Neural progenitor cell (in vitro differentiated cells): ENCODE measurements around the gene LINGO3. TPM values are rescaled to one million over a fixed set of nuclear protein-coding genes. Genes with fewer than 3 reads are reported as not detected.

Source experiments
- DNase-seq: peaks from one replicate; pipeline ENCODE4 v3.0.0-alpha.2; 2016; ENCODE audit warnings: low spot score
- H2AFZ ChIP-seq: fragments of 200-600 bp; sonication (generic); replicated peaks from 2 replicates; pipeline ENCODE4 v1.6.1; 2016; ENCODE audit warnings: antibody characterized with exemption
- H3F3A ChIP-seq: fragments of 200-600 bp; sonication (generic); 2 replicates; pipeline ENCODE4 v1.6.1; 2016; ENCODE audit warnings: antibody characterized with exemption, low read depth
- H3K27ac ChIP-seq: fragments of 200-600 bp; sonication (generic); 2 replicates; pipeline ENCODE4 v1.5.1; 2016; ENCODE audit warnings: mild to moderate bottlenecking
- H3K27me3 ChIP-seq: fragments of 200-600 bp; sonication (generic); 2 replicates; pipeline ENCODE4 v1.6.1; 2016; ENCODE audit warnings: mild to moderate bottlenecking, moderate library complexity
- H3K36me3 ChIP-seq: fragments of 200-600 bp; sonication (generic); 2 replicates; pipeline ENCODE4 v1.5.1; 2016
- H3K4me1 ChIP-seq: fragments of 200-600 bp; sonication (generic); 2 replicates; pipeline ENCODE4 v1.6.1; 2016; ENCODE audit warnings: mixed run types
- H3K4me2 ChIP-seq: fragments of 200-600 bp; sonication (generic); 2 replicates; pipeline ENCODE4 v1.6.1; 2016
- H3K4me3 ChIP-seq: fragments of 200-600 bp; sonication (generic); 2 replicates; pipeline ENCODE4 v1.5.1; 2016
- H3K79me2 ChIP-seq: fragments of 200-600 bp; sonication (generic); 2 replicates; pipeline ENCODE4 v1.6.1; 2016; ENCODE audit warnings: low read depth
- H3K9ac ChIP-seq: fragments of 200-600 bp; sonication (generic); 2 replicates; pipeline ENCODE4 v1.6.1; 2016
- H3K9me3 ChIP-seq: fragments of 200-600 bp; sonication (generic); 2 replicates; pipeline ENCODE4 v1.5.1; 2016; ENCODE audit warnings: low read depth
- H4K20me1 ChIP-seq: fragments of 200-600 bp; sonication (generic); 2 replicates; pipeline ENCODE4 v1.6.1; 2016; ENCODE audit warnings: low read depth
- H3K27ac Mint-ChIP-seq: 3 replicates; pipeline ENCODE4 v1.8.0; 2021; ENCODE audit warnings: mixed read lengths
- H3K27me3 Mint-ChIP-seq: 2 replicates; pipeline ENCODE4 v1.8.0; 2022; ENCODE audit warnings: low read depth, mild to moderate bottlenecking, inconsistent platforms, moderate library complexity, mixed read lengths; ENCODE audit not compliant: insufficient read depth
- H3K36me3 Mint-ChIP-seq: 3 replicates; pipeline ENCODE4 v1.8.0; 2021; ENCODE audit warnings: mixed read lengths
- H3K4me1 Mint-ChIP-seq: 3 replicates; pipeline ENCODE4 v1.8.0; 2021; ENCODE audit warnings: mixed read lengths
- H3K4me3 Mint-ChIP-seq: 3 replicates; pipeline ENCODE4 v1.8.0; 2021; ENCODE audit warnings: mild to moderate bottlenecking, moderate library complexity, mixed read lengths
- H3K9me3 Mint-ChIP-seq: 3 replicates; pipeline ENCODE4 v1.8.0; 2020; ENCODE audit warnings: mixed read lengths
- EZH2 ChIP-seq: fragments of 200-600 bp; sonication (generic); IDR thresholded peaks from 2 replicates; pipeline ENCODE4 v1.6.1; 2017; ENCODE audit warnings: antibody characterized with exemption, mild to moderate bottlenecking, moderate library complexity
- EZH2phosphoT487 ChIP-seq: fragments of 200-600 bp; sonication (generic); IDR thresholded peaks from 2 replicates; pipeline ENCODE4 v1.6.1; 2017; ENCODE audit warnings: antibody characterized with exemption
- total RNA-seq: library from RNA; depleted of rRNA; stranded (reverse); fragments of >200 nt; gene quantifications from 2 replicates; pipeline ENCODE4 v1.2.3, GENCODE V29; 2015; ENCODE audit warnings: low replicate concordance
- TF ChIP-seq, protein P1 (sequence below): fragments of 200-600 bp; sonication (generic); IDR thresholded peaks from 2 replicates; pipeline ENCODE4 v1.5.1; 2017; ENCODE audit warnings: antibody characterized with exemption, mild to moderate bottlenecking

Gene LINGO3
- total RNA-seq, 1 donor from 2014 or later: not detected

DNA sequence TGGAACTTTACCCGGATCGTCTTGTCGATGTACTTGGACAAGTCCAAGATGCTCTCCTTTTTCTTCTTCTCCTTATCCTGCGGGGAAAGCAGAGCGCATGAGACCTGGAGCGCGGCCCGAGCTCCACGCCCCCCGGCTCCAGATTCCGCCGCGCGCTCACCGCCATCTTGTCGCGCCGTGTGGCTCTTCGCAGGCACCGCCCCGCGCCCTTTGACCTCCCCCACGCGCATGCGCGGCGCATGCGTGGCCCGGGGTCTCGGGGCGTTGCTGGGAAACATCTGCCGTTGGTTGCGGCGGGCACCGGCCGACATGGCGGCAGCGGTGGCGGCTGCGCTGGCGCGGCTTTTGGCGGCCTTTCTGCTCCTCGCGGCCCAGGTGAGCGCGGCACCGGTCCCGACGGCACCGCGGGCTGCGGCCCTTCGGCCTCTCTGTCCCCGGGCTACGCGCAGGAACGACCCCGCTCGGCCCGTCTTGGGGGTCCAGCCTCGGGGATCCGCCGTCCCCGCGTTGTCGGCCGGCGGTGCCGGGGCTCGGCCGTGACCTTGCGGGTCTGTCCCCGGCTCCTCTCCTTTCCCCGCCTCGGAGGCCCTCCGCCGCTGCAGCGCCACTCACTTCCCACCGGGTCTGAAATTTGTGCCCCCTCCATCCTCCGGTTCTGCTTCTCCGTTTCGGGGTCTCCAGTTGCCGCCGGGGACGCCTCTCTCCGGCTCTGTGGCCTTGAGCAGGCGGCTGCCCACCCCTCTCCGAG lies 20.6 kb upstream of the LINGO3 start, which contains the start of the genes LSM7 and SPPL2B:
Gene LSM7, minus strand, starts transcription at position 186 of the 748 bp plus-strand sequence. Its CDS starts 20 bp downstream, at position 166.
Gene SPPL2B, plus strand, starts transcription at position 284 of the 748 bp plus-strand sequence. Its CDS starts 26 bp downstream, at position 310.
- TF ChIP-seq EZH2phosphoT487 (no peak), EZH2 (no peak)
- TF ChIP-seq, protein P1, sequence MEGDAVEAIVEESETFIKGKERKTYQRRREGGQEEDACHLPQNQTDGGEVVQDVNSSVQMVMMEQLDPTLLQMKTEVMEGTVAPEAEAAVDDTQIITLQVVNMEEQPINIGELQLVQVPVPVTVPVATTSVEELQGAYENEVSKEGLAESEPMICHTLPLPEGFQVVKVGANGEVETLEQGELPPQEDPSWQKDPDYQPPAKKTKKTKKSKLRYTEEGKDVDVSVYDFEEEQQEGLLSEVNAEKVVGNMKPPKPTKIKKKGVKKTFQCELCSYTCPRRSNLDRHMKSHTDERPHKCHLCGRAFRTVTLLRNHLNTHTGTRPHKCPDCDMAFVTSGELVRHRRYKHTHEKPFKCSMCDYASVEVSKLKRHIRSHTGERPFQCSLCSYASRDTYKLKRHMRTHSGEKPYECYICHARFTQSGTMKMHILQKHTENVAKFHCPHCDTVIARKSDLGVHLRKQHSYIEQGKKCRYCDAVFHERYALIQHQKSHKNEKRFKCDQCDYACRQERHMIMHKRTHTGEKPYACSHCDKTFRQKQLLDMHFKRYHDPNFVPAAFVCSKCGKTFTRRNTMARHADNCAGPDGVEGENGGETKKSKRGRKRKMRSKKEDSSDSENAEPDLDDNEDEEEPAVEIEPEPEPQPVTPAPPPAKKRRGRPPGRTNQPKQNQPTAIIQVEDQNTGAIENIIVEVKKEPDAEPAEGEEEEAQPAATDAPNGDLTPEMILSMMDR: no peak
- Histone ChIP-seq H3K4me3 (peak within 1 kb of the TSS; percentile 76), H3K79me2 (peaks cover 70% of the 10 kb centered on the region), H3K36me3 (no peaks in the 10 kb centered on the region), H3F3A (peaks cover 49% of the 10 kb centered on the region), H3K9ac (peak within 1 kb of the TSS; percentile 74), H3K4me1 (peaks cover 29% of the 10 kb centered on the region), H3K27me3 (no peaks in the 10 kb centered on the region), H3K9me3 (no peaks in the 10 kb centered on the region), H4K20me1 (peaks cover 61% of the 10 kb centered on the region), H2AFZ (no peak within 1 kb of the TSS), H3K4me2 (peak within 1 kb of the TSS; percentile 99), H3K27ac (peak within 1 kb of the TSS; percentile 63)
- DNase-seq: peak; percentile 95
- Mint-ChIP-seq H3K4me3 (peak within 1 kb of the TSS; percentile 94), H3K9me3 (no peaks in the 10 kb centered on the region), H3K4me1 (peaks cover 58% of the 10 kb centered on the region), H3K36me3 (peaks cover 3% of the 10 kb centered on the region), H3K27ac (peak within 1 kb of the TSS; percentile 96), H3K27me3 (peaks cover 10% of the 10 kb centered on the region)

GRCh38 chr19:2327773-2328400 lies 19.9 kb upstream of the LINGO3 start:
- Histone ChIP-seq H3K4me3 (peak overlapping the region; percentile 76), H3K27me3 (no peaks in the 10 kb centered on the region), H3K9me3 (no peaks in the 10 kb centered on the region), H4K20me1 (peaks cover 55% of the 10 kb centered on the region), H3K9ac (peak overlapping the region; percentile 74), H3K79me2 (peaks cover 64% of the 10 kb centered on the region), H2AFZ (no peak overlapping the region), H3K4me2 (peak overlapping the region; percentile 99), H3K4me1 (peaks cover 29% of the 10 kb centered on the region), H3F3A (peaks cover 45% of the 10 kb centered on the region), H3K36me3 (no peaks in the 10 kb centered on the region), H3K27ac (peak overlapping the region; percentile 63)
- Mint-ChIP-seq H3K4me1 (peaks cover 58% of the 10 kb centered on the region), H3K9me3 (no peaks in the 10 kb centered on the region), H3K27ac (peak overlapping the region; percentile 96), H3K4me3 (peak overlapping the region; percentile 94), H3K27me3 (peaks cover 10% of the 10 kb centered on the region), H3K36me3 (peaks cover 3% of the 10 kb centered on the region)
- TF ChIP-seq, protein P1: no peak
- TF ChIP-seq EZH2phosphoT487 (no peak), EZH2 (no peak)
- peak; percentile 80 for DNase-seq

DNA sequence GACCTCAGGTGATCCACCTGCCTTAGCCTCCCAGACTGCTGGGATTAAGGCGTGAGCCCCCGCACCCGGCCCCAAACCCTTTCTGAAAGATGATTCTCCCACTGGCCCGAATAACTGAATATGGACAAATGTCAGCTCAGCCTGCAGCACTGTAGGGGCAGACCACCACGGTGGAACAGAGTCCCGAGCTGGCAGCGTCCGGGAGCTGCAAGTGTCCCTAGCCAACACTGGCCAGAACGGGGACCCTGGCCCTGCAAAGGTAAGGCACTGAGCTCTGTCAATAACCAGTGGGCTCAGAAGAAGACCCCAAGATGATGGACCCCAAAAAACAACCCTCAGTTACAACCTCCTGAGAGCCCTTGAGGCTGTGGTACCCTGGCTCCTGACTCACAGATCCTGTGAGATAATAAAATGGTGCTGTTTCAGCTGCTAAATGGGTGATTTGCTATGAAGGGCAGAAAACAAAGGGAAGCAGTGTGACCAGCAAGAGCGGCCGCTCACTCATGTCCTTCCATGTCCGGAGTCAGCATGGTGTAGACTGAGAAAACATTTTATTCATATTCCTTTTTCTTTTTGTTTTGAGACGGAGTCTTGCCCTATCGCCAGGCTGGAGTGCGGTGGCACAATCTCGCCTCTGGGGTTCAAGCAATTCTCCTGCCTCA lies 18.9 kb upstream of the LINGO3 start:
- Histone ChIP-seq H3K4me2 (peak overlapping the region; percentile 99), H3K79me2 (peaks cover 55% of the 10 kb centered on the region), H3F3A (peaks cover 42% of the 10 kb centered on the region), H3K36me3 (no peaks in the 10 kb centered on the region), H2AFZ (no peak overlapping the region), H3K4me1 (peaks cover 24% of the 10 kb centered on the region), H3K27me3 (no peaks in the 10 kb centered on the region), H3K9ac (no peak overlapping the region), H4K20me1 (peaks cover 46% of the 10 kb centered on the region), H3K27ac (no peak overlapping the region), H3K9me3 (no peaks in the 10 kb centered on the region), H3K4me3 (peak overlapping the region; percentile 76)
- TF ChIP-seq EZH2 (no peak), EZH2phosphoT487 (no peak)
- TF ChIP-seq, protein P1: no peak
- peaks cover 3% of the 10 kb centered on the region for H3K36me3 Mint-ChIP-seq
- DNase-seq: no peak
- no peaks in the 10 kb centered on the region for H3K9me3 Mint-ChIP-seq
- H3K27me3 Mint-ChIP-seq: peaks cover 10% of the 10 kb centered on the region
- peaks cover 54% of the 10 kb centered on the region for H3K4me1 Mint-ChIP-seq
- no peak overlapping the region for H3K27ac Mint-ChIP-seq
- H3K4me3 Mint-ChIP-seq: peak overlapping the region; percentile 94
